ENCODE results near the gene CPEB1. TPM values are rescaled to one million over a fixed set of nuclear protein-coding genes. Genes with fewer than 3 reads are reported as not detected.
"Not testable (repeated sequence)": the region's sequence is repeated elsewhere in the genome, so short reads cannot be mapped to it uniquely, and the experiment has no call there.

The CPEB1 gene
- total RNA-seq, 1 donor from 2014 or later = 0.40 TPM

- no peak for DNase-seq (ENCODE audit: low spot score in 2 of 2, unreplicated experiment in 2 of 2)
- H3K4me1 Mint-ChIP-seq = peaks cover 9% of the 10 kb centered on the region
- no peak overlapping the region for H3K27ac Mint-ChIP-seq
- H3K27me3 Mint-ChIP-seq (ENCODE audit: low read depth) = no peaks in the 10 kb centered on the region
- no peak for TF ChIP-seq CTCF (IDR thresholded peaks at IDR 0.05; ENCODE audit: unreplicated experiment)
- no peak overlapping the region for H3K4me3 Mint-ChIP-seq
- H3K36me3 Mint-ChIP-seq = peaks cover 22% of the 10 kb centered on the region
- no peaks in the 10 kb centered on the region for H3K9me3 Mint-ChIP-seq
Measured at GRCh38 chr15:82532383-82532990, 114.7 kb downstream of the CPEB1 start.

GRCh38 chr15:82531496-82532382 is 115.4 kb downstream of the CPEB1 start:
- no peaks in the 10 kb centered on the region for H3K27me3 Mint-ChIP-seq (ENCODE audit: low read depth)
- H3K27ac Mint-ChIP-seq = no peak overlapping the region
- no peak overlapping the region for H3K4me3 Mint-ChIP-seq
- peaks cover 4% of the 10 kb centered on the region for H3K4me1 Mint-ChIP-seq
- no peak for TF ChIP-seq CTCF (IDR thresholded peaks at IDR 0.05; ENCODE audit: unreplicated experiment)
- DNase-seq (ENCODE audit: low spot score in 2 of 2, unreplicated experiment in 2 of 2) = no peak
- H3K9me3 Mint-ChIP-seq = no peaks in the 10 kb centered on the region
- H3K36me3 Mint-ChIP-seq = peaks cover 18% of the 10 kb centered on the region

- H3K27me3 Mint-ChIP-seq (ENCODE audit: low read depth) = no peaks in the 10 kb centered on the region
- peak overlapping the region; percentile 61 for H3K4me3 Mint-ChIP-seq
- no peaks in the 10 kb centered on the region for H3K4me1 Mint-ChIP-seq
- peaks cover 14% of the 10 kb centered on the region for H3K36me3 Mint-ChIP-seq
- H3K27ac Mint-ChIP-seq = no peak overlapping the region
- peak in 1 of 2 experiments; percentile 77 for DNase-seq (ENCODE audit: low spot score in 2 of 2, unreplicated experiment in 2 of 2)
- no peaks in the 10 kb centered on the region for H3K9me3 Mint-ChIP-seq
- peak; percentile 91 for TF ChIP-seq CTCF (IDR thresholded peaks at IDR 0.05; ENCODE audit: unreplicated experiment)
Measured at GRCh38 chr15:82530606-82531379, 116.4 kb downstream of the CPEB1 start.

- H3K4me3 Mint-ChIP-seq = no peak overlapping the region
- no peaks in the 10 kb centered on the region for H3K4me1 Mint-ChIP-seq
- no peak for TF ChIP-seq CTCF (IDR thresholded peaks at IDR 0.05; ENCODE audit: unreplicated experiment)
- peaks cover 10% of the 10 kb centered on the region for H3K36me3 Mint-ChIP-seq
- no peak for DNase-seq (ENCODE audit: low spot score in 2 of 2, unreplicated experiment in 2 of 2)
- H3K27ac Mint-ChIP-seq = no peak overlapping the region
- H3K9me3 Mint-ChIP-seq = no peaks in the 10 kb centered on the region
- H3K27me3 Mint-ChIP-seq (ENCODE audit: low read depth) = no peaks in the 10 kb centered on the region
Measured at GRCh38 chr15:82530006-82530405, 117.2 kb downstream of the CPEB1 start.

- not testable (repeated sequence) for H3K4me3 Mint-ChIP-seq; H3K36me3 Mint-ChIP-seq; DNase-seq (ENCODE audit: low spot score in 2 of 2, unreplicated experiment in 2 of 2); H3K27ac Mint-ChIP-seq; H3K27me3 Mint-ChIP-seq (ENCODE audit: low read depth); H3K4me1 Mint-ChIP-seq; H3K9me3 Mint-ChIP-seq
Measured at GRCh38 chr15:82513587-82513986, 133.6 kb downstream of the CPEB1 start.

GRCh38 chr15:82507693-82508092 is 139.5 kb downstream of the CPEB1 start:
- H3K4me1 Mint-ChIP-seq; H3K27me3 Mint-ChIP-seq (ENCODE audit: low read depth); H3K36me3 Mint-ChIP-seq; H3K9me3 Mint-ChIP-seq; H3K4me3 Mint-ChIP-seq; H3K27ac Mint-ChIP-seq; DNase-seq (ENCODE audit: low spot score in 2 of 2, unreplicated experiment in 2 of 2): not testable (repeated sequence)

GRCh38 chr15:82507087-82507486 is 140.1 kb downstream of the CPEB1 start:
- peak overlapping the region; percentile 72 for H3K27ac Mint-ChIP-seq
- DNase-seq (ENCODE audit: low spot score in 2 of 2, unreplicated experiment in 2 of 2); H3K4me1 Mint-ChIP-seq; H3K36me3 Mint-ChIP-seq; H3K9me3 Mint-ChIP-seq; H3K4me3 Mint-ChIP-seq; H3K27me3 Mint-ChIP-seq (ENCODE audit: low read depth): not testable (repeated sequence)

- H3K27me3 Mint-ChIP-seq (ENCODE audit: low read depth); H3K27ac Mint-ChIP-seq; H3K9me3 Mint-ChIP-seq; H3K36me3 Mint-ChIP-seq; DNase-seq (ENCODE audit: low spot score in 2 of 2, unreplicated experiment in 2 of 2); H3K4me3 Mint-ChIP-seq; H3K4me1 Mint-ChIP-seq: not testable (repeated sequence)
Measured at GRCh38 chr15:82505842-82506241, 141.3 kb downstream of the CPEB1 start.

GRCh38 chr15:82504074-82504473 is 143.1 kb downstream of the CPEB1 start:
- not testable (repeated sequence) for H3K4me3 Mint-ChIP-seq; H3K36me3 Mint-ChIP-seq; DNase-seq (ENCODE audit: low spot score in 2 of 2, unreplicated experiment in 2 of 2); H3K27ac Mint-ChIP-seq; H3K4me1 Mint-ChIP-seq; H3K9me3 Mint-ChIP-seq; H3K27me3 Mint-ChIP-seq (ENCODE audit: low read depth)
